ENCODE data around the gene CRNKL1. TPM values are rescaled to one million over a fixed set of nuclear protein-coding genes. Genes with fewer than 3 reads are reported as not detected.

The CRNKL1 gene
- total RNA-seq, 1 donor from 2014 or later, result 18.0 TPM

- no peak for DNase-seq (ENCODE audit: extremely low read depth, low read depth, low spot score)
These were observed 11.9 kb upstream of the CRNKL1 start for GRCh38 chr20:20063941-20064702.

- no peak for DNase-seq (ENCODE audit: extremely low read depth, low read depth, low spot score)
These were observed 8.2 kb upstream of the CRNKL1 start for GRCh38 chr20:20060234-20060998.

GRCh38 chr20:20051767-20052073 lies 546 bp downstream of the CRNKL1 start:
- no peak for DNase-seq (ENCODE audit: extremely low read depth, low read depth, low spot score)

GRCh38 chr20:20039752-20040387 lies 12.4 kb downstream of the CRNKL1 start:
- DNase-seq (ENCODE audit: extremely low read depth, low read depth, low spot score), result no peak

- no peak for DNase-seq (ENCODE audit: extremely low read depth, low read depth, low spot score)
These were observed 13.7 kb downstream of the CRNKL1 start for GRCh38 chr20:20038586-20038985.

- peak; percentile 63 for DNase-seq (ENCODE audit: extremely low read depth, low read depth, low spot score)
These were observed 14.3 kb downstream of the CRNKL1 start for GRCh38 chr20:20037960-20038359.

GRCh38 chr20:20036756-20037155 lies 15.5 kb downstream of the CRNKL1 start:
- DNase-seq (ENCODE audit: extremely low read depth, low read depth, low spot score), result no peak

GRCh38 chr20:20034486-20034885 lies 17.8 kb downstream of the CRNKL1 start:
- DNase-seq (ENCODE audit: extremely low read depth, low read depth, low spot score), result no peak

- no peak for DNase-seq (ENCODE audit: extremely low read depth, low read depth, low spot score)
These were observed 20.5 kb downstream of the CRNKL1 start for GRCh38 chr20:20031790-20032189.

GRCh38 chr20:20027284-20027683 lies 25.0 kb downstream of the CRNKL1 start:
- DNase-seq (ENCODE audit: extremely low read depth, low read depth, low spot score), result no peak

- DNase-seq (ENCODE audit: extremely low read depth, low read depth, low spot score), result no peak
These were observed 27.3 kb downstream of the CRNKL1 start for GRCh38 chr20:20024942-20025341.

- no peak for DNase-seq (ENCODE audit: extremely low read depth, low read depth, low spot score)
These were observed 28.9 kb downstream of the CRNKL1 start for GRCh38 chr20:20023395-20023794.

GRCh38 chr20:20022498-20022897 lies 29.8 kb downstream of the CRNKL1 start:
- DNase-seq (ENCODE audit: extremely low read depth, low read depth, low spot score), result no peak

- DNase-seq (ENCODE audit: extremely low read depth, low read depth, low spot score), result no peak
These were observed 30.4 kb downstream of the CRNKL1 start for GRCh38 chr20:20021835-20022234.

- no peak for DNase-seq (ENCODE audit: extremely low read depth, low read depth, low spot score)
These were observed 31.4 kb downstream of the CRNKL1 start for GRCh38 chr20:20020908-20021307.

GRCh38 chr20:20019123-20019522 lies 33.1 kb downstream of the CRNKL1 start:
- DNase-seq (ENCODE audit: extremely low read depth, low read depth, low spot score), result no peak

GRCh38 chr20:20018366-20018765 lies 33.9 kb downstream of the CRNKL1 start:
- no peak for DNase-seq (ENCODE audit: extremely low read depth, low read depth, low spot score)

- DNase-seq (ENCODE audit: extremely low read depth, low read depth, low spot score), result no peak
These were observed 34.5 kb downstream of the CRNKL1 start for GRCh38 chr20:20017844-20018185.

GRCh38 chr20:20017001-20017843 lies 35.0 kb downstream of the CRNKL1 start, which contains the start of gene NAA20:
Gene NAA20, plus strand, starts transcription at chr20:20017362. Its CDS starts 35 bp downstream, at chr20:20017397.
- no peak for DNase-seq (ENCODE audit: extremely low read depth, low read depth, low spot score)

- DNase-seq (ENCODE audit: extremely low read depth, low read depth, low spot score), result no peak
These were observed 37.6 kb downstream of the CRNKL1 start for GRCh38 chr20:20014659-20015058.

- no peak for DNase-seq (ENCODE audit: extremely low read depth, low read depth, low spot score)
These were observed 39.7 kb downstream of the CRNKL1 start for GRCh38 chr20:20012541-20012940.

Data from glomerular endothelial cell (primary cell).